ENCODE data around the gene ZER1. TPM values are rescaled to one million over a fixed set of nuclear protein-coding genes. Genes with fewer than 3 reads are reported as not detected.

Gene ZER1
- total and polyA plus RNA-seq, 2 of the 4 experiments (the other 2 are of a cell fraction) = 7.7 to 34.9 TPM

DNA sequence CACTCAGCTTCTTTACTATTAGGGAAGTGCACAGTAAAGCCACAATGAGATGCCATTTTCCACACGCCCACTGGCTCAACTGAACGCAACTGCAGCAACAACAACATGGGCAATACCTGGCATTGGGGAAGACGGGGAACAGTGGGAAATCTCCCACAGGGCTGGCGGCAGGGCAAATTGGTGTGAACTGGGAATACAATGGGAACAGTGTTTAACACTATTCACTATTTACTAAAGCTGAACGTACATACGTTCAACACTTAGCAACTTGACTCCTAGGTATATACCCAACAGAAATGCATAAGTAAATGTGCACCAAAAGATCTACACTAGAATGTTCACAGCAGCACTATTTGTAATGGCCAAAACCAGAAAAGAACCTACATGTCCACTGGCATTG, 14.1 kb downstream of the ZER1 start:
- Histone ChIP-seq H4K91ac (ENCODE audit: insufficient read depth, low read depth, low read length) (no peak overlapping the region), H4K8ac (ENCODE audit: low read depth in 2 of 2, low read length in 2 of 2) (no peak overlapping the region), H4K5ac (ENCODE audit: low read depth, low read length) (no peak overlapping the region), H3K79me1 (ENCODE audit: low read depth in 1 of 2, low read length in 2 of 2) (peaks cover 15 to 19% of the 10 kb centered on the region in 2 experiments; a peak in 3 of 4 replicates), H3K4me1 (ENCODE audit: control insufficient read depth, insufficient read depth, low read length) (no peaks in the 10 kb centered on the region), H2AK5ac (ENCODE audit: low read depth, low read length) (no peak overlapping the region), H2BK120ac (ENCODE audit: low read depth, low read length) (no peak overlapping the region), H3K23ac (ENCODE audit: low read depth, low read length) (no peak overlapping the region), H2AK9ac (replicated peaks; ENCODE audit: low read depth, low read length, poor library complexity) (no peak overlapping the region), H3K36me3 (ENCODE audit: control insufficient read depth, insufficient read depth, low read length) (peaks cover 20% of the 10 kb centered on the region), H2BK5ac (ENCODE audit: low read depth, low read length, poor library complexity, severe bottlenecking) (no peak overlapping the region), H3K9me3 (ENCODE audit: control insufficient read depth, insufficient read depth, low read length) (no peaks in the 10 kb centered on the region), H3K4me3 (ENCODE audit: insufficient read depth, low read depth, low read length) (no peak overlapping the region), H2BK15ac (ENCODE audit: low read depth, low read length) (no peak overlapping the region), H2AFZ (replicated peaks; ENCODE audit: low read length, poor library complexity) (no peak overlapping the region), H3K27ac (ENCODE audit: insufficient read depth, low read length) (no peak overlapping the region), H3K4me2 (ENCODE audit: low read depth, low read length) (no peak overlapping the region), H3K14ac (replicated peaks; ENCODE audit: low read depth, low read length) (no peak overlapping the region), H3K18ac (ENCODE audit: low read depth, low read length) (no peak overlapping the region), H3K56ac (ENCODE audit: extremely low read depth, insufficient read depth, low read length) (no peak overlapping the region), H2BK20ac (ENCODE audit: low read depth, low read length) (no peak overlapping the region), H4K20me1 (ENCODE audit: insufficient read depth, low read length) (no peaks in the 10 kb centered on the region), H3K9me1 (ENCODE audit: insufficient read depth, low read length) (peaks cover 4% of the 10 kb centered on the region; the same call in 1 of the 2 replicates), H3K27me3 (ENCODE audit: control insufficient read depth, insufficient read depth, low read length) (no peaks in the 10 kb centered on the region), H3K4ac (ENCODE audit: low read depth, low read length) (no peak overlapping the region), H3K9ac (ENCODE audit: low read depth, low read length) (no peak overlapping the region)
- ChIA-PET CTCF (no interaction called here), POLR2A (ENCODE audit: unreplicated experiment) (no interaction called here)
- in situ Hi-C loops (cut with MboI; ENCODE audit: low sequenced_read_pairs) (no loop called here), intact Hi-C loops (cut with micrococcal nuclease) (no loop called here), dilution Hi-C loops (cut with HindIII; ENCODE audit: low sequenced_read_pairs, unreplicated experiment) (no loop called here)
- DNase-seq = no peak
- no peak for ATAC-seq (ENCODE audit: low read depth)
- TF ChIP-seq BHLHE40 (IDR thresholded peaks at IDR 0.05; ENCODE audit: low read depth, low read length) (no peak), RCOR1 (IDR thresholded peaks at IDR 0.05; ENCODE audit: insufficient replicate concordance, low read length) (no peak), CEBPB (IDR thresholded peaks at IDR 0.05; ENCODE audit: low read depth, low read length) (no peak), NFE2L2 (IDR thresholded peaks at IDR 0.05; ENCODE audit: low read depth, low read length) (no peak), SMC3 (IDR thresholded peaks at IDR 0.05; ENCODE audit: low read depth, low read length) (no peak), RAD21 (IDR thresholded peaks at IDR 0.05; ENCODE audit: low read length) (no peak), MAZ (IDR thresholded peaks at IDR 0.05; ENCODE audit: borderline replicate concordance, low read depth, low read length) (no peak), POLR2A (IDR thresholded peaks at IDR 0.05; ENCODE audit: low read depth, low read length) (no peak), MXI1 (IDR thresholded peaks at IDR 0.05; ENCODE audit: borderline replicate concordance, low read depth, low read length) (no peak), RFX5 (IDR thresholded peaks at IDR 0.05; ENCODE audit: low read depth, low read length) (no peak), CHD1 (IDR thresholded peaks at IDR 0.05; ENCODE audit: low read depth, low read length) (no peak), MAFK (IDR thresholded peaks at IDR 0.05; ENCODE audit: low read depth, low read length) (no peak), FOS (IDR thresholded peaks at IDR 0.05; ENCODE audit: low read depth, low read length) (no peak)
- TF ChIP-seq, protein P1, sequence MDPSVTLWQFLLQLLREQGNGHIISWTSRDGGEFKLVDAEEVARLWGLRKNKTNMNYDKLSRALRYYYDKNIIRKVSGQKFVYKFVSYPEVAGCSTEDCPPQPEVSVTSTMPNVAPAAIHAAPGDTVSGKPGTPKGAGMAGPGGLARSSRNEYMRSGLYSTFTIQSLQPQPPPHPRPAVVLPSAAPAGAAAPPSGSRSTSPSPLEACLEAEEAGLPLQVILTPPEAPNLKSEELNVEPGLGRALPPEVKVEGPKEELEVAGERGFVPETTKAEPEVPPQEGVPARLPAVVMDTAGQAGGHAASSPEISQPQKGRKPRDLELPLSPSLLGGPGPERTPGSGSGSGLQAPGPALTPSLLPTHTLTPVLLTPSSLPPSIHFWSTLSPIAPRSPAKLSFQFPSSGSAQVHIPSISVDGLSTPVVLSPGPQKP (IDR thresholded peaks at IDR 0.05; ENCODE audit: borderline replicate concordance, low read depth, low read length) = no peak
- TF ChIP-seq, protein P2, sequence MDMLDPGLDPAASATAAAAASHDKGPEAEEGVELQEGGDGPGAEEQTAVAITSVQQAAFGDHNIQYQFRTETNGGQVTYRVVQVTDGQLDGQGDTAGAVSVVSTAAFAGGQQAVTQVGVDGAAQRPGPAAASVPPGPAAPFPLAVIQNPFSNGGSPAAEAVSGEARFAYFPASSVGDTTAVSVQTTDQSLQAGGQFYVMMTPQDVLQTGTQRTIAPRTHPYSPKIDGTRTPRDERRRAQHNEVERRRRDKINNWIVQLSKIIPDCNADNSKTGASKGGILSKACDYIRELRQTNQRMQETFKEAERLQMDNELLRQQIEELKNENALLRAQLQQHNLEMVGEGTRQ (IDR thresholded peaks at IDR 0.05; ENCODE audit: low read depth, low read length) = no peak
- TF ChIP-seq, protein P3, sequence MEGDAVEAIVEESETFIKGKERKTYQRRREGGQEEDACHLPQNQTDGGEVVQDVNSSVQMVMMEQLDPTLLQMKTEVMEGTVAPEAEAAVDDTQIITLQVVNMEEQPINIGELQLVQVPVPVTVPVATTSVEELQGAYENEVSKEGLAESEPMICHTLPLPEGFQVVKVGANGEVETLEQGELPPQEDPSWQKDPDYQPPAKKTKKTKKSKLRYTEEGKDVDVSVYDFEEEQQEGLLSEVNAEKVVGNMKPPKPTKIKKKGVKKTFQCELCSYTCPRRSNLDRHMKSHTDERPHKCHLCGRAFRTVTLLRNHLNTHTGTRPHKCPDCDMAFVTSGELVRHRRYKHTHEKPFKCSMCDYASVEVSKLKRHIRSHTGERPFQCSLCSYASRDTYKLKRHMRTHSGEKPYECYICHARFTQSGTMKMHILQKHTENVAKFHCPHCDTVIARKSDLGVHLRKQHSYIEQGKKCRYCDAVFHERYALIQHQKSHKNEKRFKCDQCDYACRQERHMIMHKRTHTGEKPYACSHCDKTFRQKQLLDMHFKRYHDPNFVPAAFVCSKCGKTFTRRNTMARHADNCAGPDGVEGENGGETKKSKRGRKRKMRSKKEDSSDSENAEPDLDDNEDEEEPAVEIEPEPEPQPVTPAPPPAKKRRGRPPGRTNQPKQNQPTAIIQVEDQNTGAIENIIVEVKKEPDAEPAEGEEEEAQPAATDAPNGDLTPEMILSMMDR (conservative IDR thresholded peaks at IDR 0.05; ENCODE audit: low read depth, low read length) = no peak
- no TSS peak for BruUV-seq (replicated peaks)
- no CpG with 5 or more reads among the region's 6 CpGs for WGBS, 2 experiments (ENCODE audit: extremely low coverage in 2 of 2, insufficient read length in 1 of 2)
